Chondrocyte (in vitro differentiated cells): ENCODE data around the gene PRKAG2. TPM values are rescaled to one million over a fixed set of nuclear protein-coding genes. Genes with fewer than 3 reads are reported as not detected.

Experiments used
- DNase-seq: peaks from one replicate; pipeline ENCODE4 v3.0.0; 2021; ENCODE audit warnings: mixed read lengths, low spot score
- H3K27ac Mint-ChIP-seq: one replicate; pipeline ENCODE4 v1.8.0; 2021; ENCODE audit warnings: mild to moderate bottlenecking, moderate library complexity, mixed read lengths; ENCODE audit not compliant: unreplicated experiment
- H3K27me3 Mint-ChIP-seq: 2 replicates; pipeline ENCODE4 v1.8.0; 2021; ENCODE audit warnings: low read depth, mixed read lengths
- H3K36me3 Mint-ChIP-seq: 2 replicates; pipeline ENCODE4 v1.8.0; 2021; ENCODE audit warnings: low read depth, mixed read lengths
- H3K4me1 Mint-ChIP-seq: 2 replicates; pipeline ENCODE4 v1.8.0; 2021; ENCODE audit warnings: low read depth, mild to moderate bottlenecking, mixed read lengths
- H3K4me3 Mint-ChIP-seq: one replicate; pipeline ENCODE4 v1.8.0; 2021; ENCODE audit warnings: mild to moderate bottlenecking, moderate library complexity, mixed read lengths; ENCODE audit not compliant: unreplicated experiment
- H3K9me3 Mint-ChIP-seq: 2 replicates; pipeline ENCODE4 v1.8.0; 2021; ENCODE audit warnings: low read depth, mixed read lengths
- total RNA-seq: library from RNA; stranded (reverse); gene quantifications from 3 replicates; pipeline ENCODE4 v1.2.1, GENCODE V29; 2021
- TF ChIP-seq, protein P1 (sequence below): fragments of 200-600 bp; sonication (generic); IDR thresholded peaks from 2 replicates; pipeline ENCODE4 v1.5.0; 2021; ENCODE audit warnings: antibody characterized with exemption, mild to moderate bottlenecking, moderate library complexity

PRKAG2 gene
- total RNA-seq, 1 donor from 2014 or later = 35.4 TPM

DNA sequence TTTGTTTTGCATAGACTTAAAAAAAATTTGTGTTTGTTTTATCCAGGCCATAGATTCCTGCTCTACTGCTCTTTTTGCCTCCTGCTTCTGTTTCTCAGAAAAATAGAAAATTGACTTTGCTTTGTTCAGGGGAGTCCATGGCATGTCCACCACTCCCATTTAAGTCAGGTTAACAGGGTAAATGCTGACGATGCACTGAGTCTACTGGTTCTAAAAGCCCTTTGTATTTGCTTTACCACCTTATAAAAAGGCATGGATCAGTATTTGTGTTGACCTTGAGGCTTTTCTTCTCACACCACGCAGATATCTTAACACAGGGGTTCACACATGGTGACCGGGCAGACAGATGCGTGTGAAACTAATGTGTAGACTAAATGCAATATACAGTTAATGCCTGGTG, 217.7 kb downstream of the PRKAG2 start:
- no peak for DNase-seq
- TF ChIP-seq, protein P1, sequence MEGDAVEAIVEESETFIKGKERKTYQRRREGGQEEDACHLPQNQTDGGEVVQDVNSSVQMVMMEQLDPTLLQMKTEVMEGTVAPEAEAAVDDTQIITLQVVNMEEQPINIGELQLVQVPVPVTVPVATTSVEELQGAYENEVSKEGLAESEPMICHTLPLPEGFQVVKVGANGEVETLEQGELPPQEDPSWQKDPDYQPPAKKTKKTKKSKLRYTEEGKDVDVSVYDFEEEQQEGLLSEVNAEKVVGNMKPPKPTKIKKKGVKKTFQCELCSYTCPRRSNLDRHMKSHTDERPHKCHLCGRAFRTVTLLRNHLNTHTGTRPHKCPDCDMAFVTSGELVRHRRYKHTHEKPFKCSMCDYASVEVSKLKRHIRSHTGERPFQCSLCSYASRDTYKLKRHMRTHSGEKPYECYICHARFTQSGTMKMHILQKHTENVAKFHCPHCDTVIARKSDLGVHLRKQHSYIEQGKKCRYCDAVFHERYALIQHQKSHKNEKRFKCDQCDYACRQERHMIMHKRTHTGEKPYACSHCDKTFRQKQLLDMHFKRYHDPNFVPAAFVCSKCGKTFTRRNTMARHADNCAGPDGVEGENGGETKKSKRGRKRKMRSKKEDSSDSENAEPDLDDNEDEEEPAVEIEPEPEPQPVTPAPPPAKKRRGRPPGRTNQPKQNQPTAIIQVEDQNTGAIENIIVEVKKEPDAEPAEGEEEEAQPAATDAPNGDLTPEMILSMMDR = no peak
- H3K27me3 Mint-ChIP-seq = no peaks in the 10 kb centered on the region
- peaks cover 45% of the 10 kb centered on the region for H3K4me1 Mint-ChIP-seq
- H3K9me3 Mint-ChIP-seq = no peaks in the 10 kb centered on the region
- H3K4me3 Mint-ChIP-seq = no peak overlapping the region
- H3K36me3 Mint-ChIP-seq = no peaks in the 10 kb centered on the region
- no peak overlapping the region for H3K27ac Mint-ChIP-seq

DNA sequence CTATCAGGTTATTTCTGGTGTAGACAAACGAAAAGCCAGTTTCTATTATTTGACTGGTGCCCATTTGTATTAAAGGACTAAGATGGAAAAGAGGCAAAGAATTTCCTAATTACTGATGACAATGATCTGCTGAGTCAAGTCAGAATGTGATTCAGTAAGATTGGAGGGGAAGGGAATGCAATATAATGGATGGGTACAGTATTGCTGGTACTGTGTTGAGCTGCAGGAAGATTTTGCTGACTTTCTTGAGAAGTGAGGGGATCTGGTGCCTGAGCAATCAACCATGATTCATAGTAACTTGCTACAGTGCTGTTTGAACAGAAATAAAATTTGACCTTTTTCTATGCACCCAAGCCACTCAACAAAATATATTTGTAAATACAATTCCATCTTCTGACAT, 218.1 kb downstream of the PRKAG2 start:
- no peak overlapping the region for H3K4me3 Mint-ChIP-seq
- H3K27ac Mint-ChIP-seq = no peak overlapping the region
- H3K4me1 Mint-ChIP-seq = peaks cover 44% of the 10 kb centered on the region
- no peaks in the 10 kb centered on the region for H3K9me3 Mint-ChIP-seq
- H3K27me3 Mint-ChIP-seq = no peaks in the 10 kb centered on the region
- no peaks in the 10 kb centered on the region for H3K36me3 Mint-ChIP-seq
- TF ChIP-seq, protein P1 = no peak
- DNase-seq = no peak

DNA sequence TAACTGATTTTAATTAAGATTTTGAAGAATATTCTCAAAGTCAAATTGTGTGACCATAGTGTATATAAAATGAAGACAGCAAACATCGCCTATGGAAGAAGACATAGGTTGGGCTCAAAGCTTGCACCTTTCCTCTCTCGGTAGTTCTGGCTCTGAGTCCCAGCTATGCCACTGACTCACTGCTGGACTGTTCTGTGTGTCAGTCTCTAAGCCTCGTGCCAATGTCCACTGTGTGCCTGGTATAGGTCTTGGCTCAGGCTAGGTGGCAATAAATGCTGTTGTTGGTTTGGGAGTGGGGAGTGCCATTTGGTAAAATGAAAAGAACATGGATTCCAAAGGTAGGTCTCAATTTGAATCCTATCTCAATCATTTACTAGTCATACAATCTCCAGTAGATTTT, 219.7 kb downstream of the PRKAG2 start:
- peaks cover 35% of the 10 kb centered on the region for H3K4me1 Mint-ChIP-seq
- no peak for DNase-seq
- TF ChIP-seq, protein P1 = no peak
- H3K9me3 Mint-ChIP-seq = no peaks in the 10 kb centered on the region
- no peaks in the 10 kb centered on the region for H3K27me3 Mint-ChIP-seq
- no peak overlapping the region for H3K4me3 Mint-ChIP-seq
- no peaks in the 10 kb centered on the region for H3K36me3 Mint-ChIP-seq
- no peak overlapping the region for H3K27ac Mint-ChIP-seq

DNA sequence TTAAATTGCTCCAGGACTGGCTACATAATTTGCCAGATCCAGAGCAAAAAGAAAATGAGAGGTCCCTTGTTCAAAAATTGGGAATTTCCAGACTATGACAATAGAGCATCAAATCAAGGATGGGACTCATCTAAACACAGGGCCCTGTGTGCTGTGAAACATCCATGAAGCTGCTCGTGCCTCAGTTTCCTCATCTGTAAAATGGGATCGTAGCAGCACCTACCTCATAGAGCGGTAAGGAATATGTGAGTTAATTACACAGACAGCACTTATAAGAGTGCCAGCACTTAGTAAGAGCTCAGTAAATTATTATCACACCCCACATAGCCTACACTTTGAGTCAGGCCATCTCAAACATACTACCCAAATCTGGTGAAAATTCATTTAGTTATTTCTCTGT, 221.4 kb downstream of the PRKAG2 start:
- TF ChIP-seq, protein P1 = no peak
- Mint-ChIP-seq H3K36me3 (no peaks in the 10 kb centered on the region), H3K4me1 (peaks cover 32% of the 10 kb centered on the region), H3K27ac (no peak overlapping the region), H3K9me3 (no peaks in the 10 kb centered on the region), H3K27me3 (no peaks in the 10 kb centered on the region), H3K4me3 (no peak overlapping the region)
- DNase-seq = no peak

DNA sequence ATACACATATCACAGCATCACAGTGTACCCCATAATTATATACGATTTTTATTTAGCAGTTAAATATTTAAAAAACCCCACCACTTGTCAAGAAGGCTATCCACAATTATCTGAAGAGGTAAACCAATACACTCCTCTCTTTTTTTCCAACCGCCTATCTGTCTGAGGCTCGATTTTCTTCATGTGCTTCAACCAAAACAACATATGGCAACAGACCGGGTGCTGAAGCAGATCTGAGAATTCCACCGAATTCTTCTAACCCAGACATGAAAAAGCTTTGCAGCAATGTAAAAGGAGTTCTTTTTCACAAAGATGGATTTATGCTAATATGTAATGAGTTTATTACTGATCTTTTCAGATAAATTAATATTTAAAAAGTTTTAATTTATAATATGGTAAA, 224.8 kb downstream of the PRKAG2 start:
- no peak for DNase-seq
- TF ChIP-seq, protein P1 = no peak
- no peak overlapping the region for H3K27ac Mint-ChIP-seq
- no peaks in the 10 kb centered on the region for H3K27me3 Mint-ChIP-seq
- no peaks in the 10 kb centered on the region for H3K9me3 Mint-ChIP-seq
- no peak overlapping the region for H3K4me3 Mint-ChIP-seq
- H3K4me1 Mint-ChIP-seq = peaks cover 29% of the 10 kb centered on the region
- H3K36me3 Mint-ChIP-seq = no peaks in the 10 kb centered on the region
